GM11168 (cell line): ENCODE data around the gene CAPN7.

Source experiments
- in situ Hi-C: fragments of 300-500 bp; cut with MboI; formaldehyde crosslinking; loops from one replicate; pipeline ENCODE4 v1.12.0; 2022; ENCODE audit warnings: low sequenced_read_pairs; ENCODE audit not compliant: unreplicated experiment

The CAPN7 gene

GRCh38 chr3:15198686-15199085 lies 7.4 kb upstream of the CAPN7 start:
- in situ Hi-C loops = loop anchor here (5.0 kb wide), 1 partner anchor 81 kb away; no protein-coding TSS in a partner anchor

- in situ Hi-C loops = loop anchor here (5.0 kb wide), 1 partner anchor 82 kb away; no protein-coding TSS in a partner anchor
Measured at GRCh38 chr3:15199493-15200105, 6.4 kb upstream of the CAPN7 start.

DNA sequence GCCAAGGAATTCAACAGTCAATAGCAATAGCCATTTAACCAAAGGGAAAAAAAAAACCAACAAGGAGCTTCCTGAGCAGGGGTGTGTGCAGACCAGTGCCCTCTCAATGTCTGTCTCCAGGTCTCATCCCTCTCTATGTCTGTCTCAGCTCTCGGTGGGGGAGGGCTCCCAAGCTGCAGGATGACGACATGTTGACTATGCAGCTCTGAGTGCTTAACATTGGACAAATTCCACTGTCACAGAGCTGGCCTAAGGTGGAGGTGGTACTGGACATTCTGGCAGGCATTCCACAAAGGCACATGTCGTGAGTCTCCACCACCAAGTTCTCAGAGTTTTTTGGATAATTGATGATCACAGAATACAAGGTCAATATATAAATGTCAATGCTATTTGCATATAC lies 2.0 kb upstream of the CAPN7 start:
- in situ Hi-C loops = no loop called here

DNA sequence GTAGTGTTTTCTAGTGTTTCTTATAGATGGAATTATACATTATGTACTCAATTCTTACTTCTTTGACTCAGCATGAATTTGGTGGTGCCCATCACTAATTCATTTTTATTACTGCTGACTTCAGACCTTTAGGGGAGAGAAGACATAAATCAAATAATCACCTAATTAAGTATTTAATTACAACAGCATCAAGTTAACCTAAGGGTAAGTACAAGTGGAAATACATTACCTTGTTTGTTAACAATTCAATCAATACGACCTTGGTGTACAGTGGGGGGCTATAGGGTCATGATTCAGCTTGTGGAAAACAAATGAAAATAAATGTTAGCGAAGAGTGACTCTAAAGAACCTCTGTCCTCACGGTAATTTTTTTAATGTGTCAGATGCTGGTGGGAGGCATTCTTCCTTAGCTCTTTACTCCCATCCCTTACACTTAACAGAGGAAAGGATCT lies 538 bp upstream of the CAPN7 start:
- in situ Hi-C loops = no loop called here

DNA sequence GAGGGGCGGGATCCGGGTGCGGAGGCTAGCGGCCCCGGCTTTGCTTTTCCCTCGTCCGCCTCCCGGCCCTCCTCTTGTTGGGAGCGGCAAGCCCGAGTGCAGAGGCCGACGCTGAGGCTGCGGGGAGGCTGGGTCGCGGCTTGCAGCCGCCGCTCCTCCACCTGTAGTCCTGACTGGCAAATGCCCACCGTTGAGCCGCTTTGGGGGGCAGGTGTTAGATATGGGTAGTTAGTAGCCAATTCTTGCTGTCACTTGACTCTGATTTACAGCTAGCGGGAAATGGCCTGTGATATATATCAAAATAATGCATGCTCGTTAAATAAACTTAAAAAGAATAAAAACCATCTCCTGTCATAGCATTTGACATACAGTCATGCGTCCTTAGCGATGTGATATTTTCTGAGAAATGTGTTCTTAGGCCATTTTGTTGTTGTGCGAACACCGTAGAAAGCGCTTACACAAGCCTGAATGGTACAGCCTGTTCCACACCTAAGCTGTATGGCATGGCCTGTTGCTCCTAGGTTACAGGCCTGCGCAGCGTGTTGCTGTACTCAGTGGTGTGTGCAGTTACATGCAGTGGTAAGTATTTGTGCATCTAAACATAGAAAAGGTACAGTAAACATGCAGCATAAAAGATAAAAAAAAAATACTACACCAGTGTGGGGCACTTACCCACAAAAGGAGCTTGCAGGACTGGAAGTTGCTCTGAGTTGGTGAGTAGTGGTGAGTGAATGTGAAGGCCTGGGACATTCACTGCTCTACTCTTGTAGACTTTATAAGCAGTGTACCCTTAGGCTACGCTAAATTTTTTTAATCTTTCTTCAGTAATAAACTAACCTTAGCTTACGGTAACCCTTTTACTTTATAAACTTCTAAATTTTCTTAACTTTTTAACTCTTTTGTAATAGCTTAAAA lies 873 bp downstream of the CAPN7 start:
- in situ Hi-C loops = no loop called here

DNA sequence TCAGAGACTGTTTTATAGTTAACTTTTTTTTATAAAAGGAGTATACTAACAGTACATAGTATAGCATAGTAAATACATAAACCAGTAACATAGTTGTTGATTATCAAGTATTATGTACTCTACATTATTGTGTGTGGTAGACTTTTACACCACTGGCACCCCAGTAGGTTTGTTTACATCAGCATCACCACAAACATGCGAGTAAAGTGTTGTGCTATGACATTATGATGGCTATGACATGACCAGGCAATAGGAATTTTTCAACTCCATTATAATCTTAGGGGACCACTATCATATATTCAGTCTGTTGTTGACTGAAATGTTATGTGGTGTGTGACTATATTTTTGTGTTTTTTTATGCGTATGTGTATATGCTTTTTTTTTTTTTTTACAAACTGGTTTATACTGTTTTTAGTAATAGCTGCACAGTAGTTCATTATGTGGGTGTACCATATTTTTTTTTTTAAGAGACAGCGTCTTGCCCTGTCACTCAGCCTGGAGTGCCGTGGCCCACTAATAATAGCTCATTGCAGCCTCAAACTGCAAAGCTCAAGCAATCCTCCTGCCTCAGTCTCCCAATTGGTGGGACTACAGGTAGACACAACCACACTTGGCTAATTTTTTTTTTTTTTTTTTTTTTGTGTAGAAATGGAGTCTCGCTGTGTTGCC lies 1.9 kb downstream of the CAPN7 start:
- in situ Hi-C loops = no loop called here

DNA sequence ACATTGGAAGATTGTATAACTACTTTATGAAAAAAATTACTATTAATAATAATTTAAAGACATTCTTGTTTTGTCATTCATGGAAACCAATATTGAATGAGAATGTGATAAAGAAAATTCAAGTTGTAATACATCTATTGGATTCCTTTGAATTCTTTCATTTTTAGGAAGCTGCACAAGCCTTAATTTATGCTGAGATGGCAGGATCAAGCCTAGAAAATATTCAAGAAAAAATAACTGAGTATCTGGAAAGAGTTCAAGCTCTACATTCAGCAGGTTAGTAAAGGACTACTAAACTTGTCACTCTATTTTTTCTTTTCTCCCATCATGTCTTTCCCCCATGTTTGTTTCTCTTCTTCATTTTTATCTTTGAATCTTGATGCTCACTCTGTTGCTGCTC lies 5.9 kb downstream of the CAPN7 start:
- in situ Hi-C loops = no loop called here

DNA sequence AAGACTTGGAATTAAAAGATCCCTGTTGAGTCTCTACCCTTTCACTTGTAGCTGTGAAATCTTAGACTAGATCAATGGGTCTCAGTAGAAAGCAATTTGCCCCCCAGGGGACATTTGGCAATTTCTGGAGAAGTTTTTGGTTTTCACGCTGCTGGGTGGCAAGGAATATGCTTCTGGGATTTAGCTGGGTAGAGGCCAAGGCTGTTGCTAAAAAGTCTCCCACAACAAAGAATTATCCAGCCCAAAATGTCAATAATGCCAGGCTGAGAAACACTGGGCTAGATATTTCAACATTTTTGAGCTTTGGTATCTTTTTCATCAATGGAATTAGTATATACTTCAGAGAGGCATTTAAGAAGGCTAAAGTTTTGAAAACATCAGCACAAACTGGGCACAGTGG lies 8.7 kb downstream of the CAPN7 start:
- in situ Hi-C loops = no loop called here

- in situ Hi-C loops = no loop called here
Measured at GRCh38 chr3:15215996-15216395, 9.9 kb downstream of the CAPN7 start.

DNA sequence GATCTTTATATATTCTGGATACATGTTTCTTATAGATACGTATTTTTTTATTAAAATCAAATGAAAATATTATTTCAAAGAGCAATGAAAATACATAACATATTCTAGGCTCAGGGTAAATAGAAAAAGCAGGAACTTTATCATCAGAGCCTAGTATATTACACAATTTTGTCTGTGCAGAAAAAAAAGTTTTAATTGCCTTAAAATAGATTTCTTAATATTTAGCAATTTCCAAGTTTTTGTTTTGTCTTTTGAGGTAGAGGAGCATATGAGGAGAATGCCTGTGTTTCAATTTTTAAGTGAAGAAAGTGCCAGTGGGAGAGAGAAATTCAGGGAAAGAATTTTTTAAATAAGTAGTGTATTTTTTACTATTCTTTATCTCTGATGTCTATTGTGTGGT lies 10.5 kb downstream of the CAPN7 start:
- in situ Hi-C loops = no loop called here

DNA sequence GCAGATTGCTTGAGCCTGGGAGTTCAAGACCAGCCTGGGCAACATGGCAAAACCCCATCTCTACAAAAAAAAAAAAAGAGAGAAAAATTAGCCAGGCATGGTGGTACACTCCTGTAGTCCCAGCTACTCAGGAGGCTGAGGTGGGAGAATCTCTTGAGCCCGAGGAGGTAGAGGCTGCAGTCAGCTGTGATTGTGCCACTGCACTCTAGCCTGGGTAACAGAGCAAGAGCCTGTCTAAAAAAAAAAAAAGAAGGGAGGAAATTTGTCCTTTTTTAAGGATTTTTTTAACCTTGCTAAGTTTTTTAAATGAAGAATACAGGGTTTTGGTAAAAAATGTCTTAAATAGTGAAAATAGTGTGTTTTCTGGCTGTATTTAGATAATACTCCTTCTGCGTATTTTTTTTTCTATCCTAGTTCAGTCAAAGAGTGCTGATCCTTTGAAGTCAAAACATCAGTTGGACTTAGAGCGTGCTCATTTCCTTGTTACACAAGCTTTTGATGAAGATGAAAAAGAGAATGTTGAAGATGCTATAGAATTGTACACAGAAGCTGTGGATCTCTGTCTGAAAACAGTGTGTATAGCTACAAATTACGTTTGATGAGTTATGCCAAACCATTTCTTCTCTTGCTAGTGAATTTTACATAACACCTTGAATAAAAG lies 11.1 kb downstream of the CAPN7 start:
- in situ Hi-C loops = no loop called here

DNA sequence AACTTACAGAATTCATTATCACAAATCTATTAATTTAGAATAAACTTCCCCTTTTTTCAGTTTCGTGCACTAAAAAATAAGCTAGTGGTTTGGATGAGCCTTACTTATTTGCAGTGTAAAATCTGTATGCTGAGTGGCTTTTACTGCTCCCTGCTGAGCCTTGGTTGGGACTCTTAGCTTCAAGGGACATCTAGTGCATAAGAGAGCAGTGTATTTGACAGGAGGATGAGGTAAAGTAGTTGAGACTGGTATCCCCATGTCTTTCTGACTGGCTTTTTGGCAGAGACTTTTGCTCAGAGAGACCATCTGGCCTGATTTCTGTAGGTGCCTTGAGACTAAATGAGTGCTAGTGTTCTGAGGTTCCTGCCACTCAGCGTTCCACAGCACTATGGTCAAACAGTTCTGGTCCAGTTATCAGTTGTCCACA lies 11.8 kb downstream of the CAPN7 start:
- in situ Hi-C loops = no loop called here

DNA sequence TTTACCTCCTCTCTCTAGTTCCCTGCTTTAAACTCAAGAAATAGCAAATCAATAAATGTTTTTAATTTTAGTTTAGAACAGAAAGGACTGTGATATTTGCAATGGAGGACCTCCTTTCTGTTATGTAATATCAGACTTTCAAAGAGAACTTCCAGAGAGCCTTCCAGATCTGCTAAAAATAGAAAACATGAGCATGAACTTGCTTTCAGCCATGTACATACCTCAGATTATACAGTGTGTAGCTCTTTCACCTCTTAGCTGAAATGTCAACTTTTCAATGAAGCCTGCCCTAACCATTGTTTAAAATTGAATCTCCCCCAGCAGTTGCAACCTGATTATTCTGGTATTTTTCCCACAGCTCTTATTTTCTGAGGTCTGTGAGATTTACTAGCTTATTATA lies 12.6 kb downstream of the CAPN7 start:
- in situ Hi-C loops = no loop called here

DNA sequence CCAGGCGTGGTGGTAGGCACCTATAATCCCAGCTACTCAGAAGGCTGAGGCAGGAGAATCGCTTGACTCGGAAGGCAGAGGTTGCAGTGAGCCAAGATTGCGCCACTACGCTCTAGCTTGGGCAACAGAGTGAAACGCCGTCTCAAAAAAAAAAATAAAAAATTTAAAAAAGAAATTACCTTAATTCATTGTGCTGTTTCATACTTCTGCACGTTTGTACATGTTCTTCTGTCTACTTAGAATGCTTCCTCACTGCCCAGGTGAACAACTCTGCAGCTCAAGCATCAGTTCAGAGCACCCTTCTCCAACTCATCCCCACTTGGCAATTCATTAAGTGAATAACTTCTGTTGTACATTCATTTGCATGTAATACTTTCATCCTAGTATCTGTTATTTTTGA lies 14.0 kb downstream of the CAPN7 start:
- in situ Hi-C loops = no loop called here

DNA sequence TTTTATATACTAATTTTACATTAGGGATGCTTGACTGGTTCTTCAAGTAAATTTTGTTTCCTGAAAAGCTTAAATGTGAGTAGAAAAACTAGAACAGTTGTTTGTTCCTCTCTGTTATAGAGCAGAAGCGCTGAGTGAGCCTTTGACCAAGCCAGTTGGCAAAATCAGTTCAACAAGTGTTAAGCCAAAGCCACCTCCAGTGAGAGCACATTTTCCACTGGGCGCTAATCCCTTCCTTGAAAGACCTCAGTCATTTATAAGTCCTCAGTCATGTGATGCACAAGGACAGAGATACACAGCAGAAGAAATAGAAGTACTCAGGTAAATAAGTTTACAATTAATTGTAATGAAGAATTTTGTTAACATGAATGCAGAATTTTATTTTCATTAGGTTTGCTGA lies 14.6 kb downstream of the CAPN7 start:
- in situ Hi-C loops = no loop called here

- in situ Hi-C loops = no loop called here
Measured at GRCh38 chr3:15221574-15222217, 15.7 kb downstream of the CAPN7 start.

GRCh38 chr3:15223685-15224572 lies 17.9 kb downstream of the CAPN7 start:
- in situ Hi-C loops = no loop called here

GRCh38 chr3:15228147-15228546 lies 22.1 kb downstream of the CAPN7 start:
- in situ Hi-C loops = no loop called here

DNA sequence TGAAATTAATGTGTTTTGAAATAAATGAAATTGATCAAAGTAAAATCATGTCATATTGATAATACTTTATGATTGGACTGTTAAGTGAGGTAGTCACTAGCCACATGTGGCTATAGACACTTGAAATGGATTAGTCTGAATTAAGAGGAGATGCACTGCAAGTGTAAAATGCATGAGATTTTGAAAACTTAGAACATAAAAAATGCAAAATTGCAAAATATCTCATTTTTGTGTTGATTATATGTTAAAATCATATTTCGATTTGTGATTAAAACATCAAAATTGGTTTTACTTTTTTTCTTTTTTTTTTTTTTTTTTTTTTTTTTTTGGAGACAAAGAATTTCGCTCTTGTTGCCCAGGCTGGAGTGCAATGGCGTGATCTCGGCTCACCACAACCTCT lies 23.2 kb downstream of the CAPN7 start:
- in situ Hi-C loops = no loop called here
